ENCODE data around the gene ELFN1. TPM values are rescaled to one million over a fixed set of nuclear protein-coding genes. Genes with fewer than 3 reads are reported as not detected.
A peak's percentile ranks its signal among the peaks of the same experiment; 100 is the strongest.

ELFN1 gene
- total RNA-seq, 2 donors from 2014 or later = 0.33 to 1.3 TPM

DNA sequence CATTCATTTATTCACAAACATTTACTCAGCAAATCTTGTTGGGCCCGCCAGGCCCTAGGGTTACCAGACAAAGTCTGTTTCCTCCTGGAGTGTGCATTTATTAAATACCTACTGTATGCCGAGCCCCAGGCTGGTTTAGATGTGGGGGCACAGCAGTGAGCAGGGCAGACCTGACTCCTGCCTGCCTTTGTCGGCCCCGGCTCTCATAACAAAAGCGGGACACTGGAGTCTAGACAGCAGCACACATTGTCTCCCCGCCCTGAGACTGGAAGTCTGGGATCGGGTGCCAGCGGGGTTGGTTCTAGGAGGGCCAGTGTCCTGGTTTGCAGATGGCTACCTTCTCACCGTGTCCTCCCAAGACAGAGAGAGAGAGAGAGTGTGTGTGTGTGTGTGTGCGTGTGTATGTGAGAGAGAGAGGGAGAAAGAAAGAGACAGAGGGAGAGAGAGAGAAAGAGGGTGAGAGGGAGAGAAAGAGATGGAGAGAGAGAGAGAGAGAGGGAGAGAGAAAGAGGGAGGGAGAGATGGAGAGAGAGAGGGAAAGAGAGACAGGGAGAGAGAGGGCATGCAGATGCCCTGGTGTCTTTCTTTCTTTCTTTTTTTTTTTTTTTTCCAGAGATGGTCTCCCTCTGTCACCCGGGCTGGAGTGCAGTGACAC is 25.9 kb downstream of the ELFN1 start:
- Histone ChIP-seq H3K27ac (no peak overlapping the region), H3K4me1 (peaks cover 15% of the 10 kb centered on the region), H3K27me3 (no peaks in the 10 kb centered on the region), H3K36me3 (replicated peaks in 1 of 2; ENCODE audit: insufficient read depth in 1 of 2, low read depth in 2 of 2) (no peaks in the 10 kb centered on the region), H3K4me3 (no peak overlapping the region), H3K9me3 (no peaks in the 10 kb centered on the region)
- DNase-seq = peak in 2 of 4 donors; percentile 16 to 36
- TF ChIP-seq POLR2A (IDR thresholded peaks at IDR 0.05) = no peak
- no peak for TF ChIP-seq CTCF (IDR thresholded peaks at IDR 0.05)
- intact Hi-C loops (cut with DNase I) = no loop called here
- 44 to 47% methylated on average over 7 to 11 of the region's 11 CpGs for WGBS, 2 donors
- ATAC-seq = no peak

- Histone ChIP-seq H3K9me3 (peaks cover 0 to under 1% (median 0%) of the 10 kb centered on the region in 3 donors), H3K4me3 (no peak overlapping the region), H3K27me3 (no peaks in the 10 kb centered on the region), H3K36me3 (replicated peaks in 1 of 2; ENCODE audit: insufficient read depth in 1 of 2, low read depth in 2 of 2) (no peaks in the 10 kb centered on the region), H3K4me1 (peaks cover 7% of the 10 kb centered on the region), H3K27ac (no peak overlapping the region)
- 71 to 76% methylated on average over 24 to 28 of the region's 28 CpGs for WGBS, 2 donors
- ATAC-seq = no peak
- TF ChIP-seq CTCF (IDR thresholded peaks at IDR 0.05) (no peak), POLR2A (IDR thresholded peaks at IDR 0.05) (no peak)
- intact Hi-C loops (cut with DNase I) = no loop called here
- peak in 1 of 4 donors; percentile 2 for DNase-seq
Measured at GRCh38 chr7:1696671-1697498, 26.8 kb downstream of the ELFN1 start.

GRCh38 chr7:1697499-1698125 is 27.5 kb downstream of the ELFN1 start:
- Histone ChIP-seq H3K9me3 (peaks cover 0 to 6% (median 0%) of the 10 kb centered on the region in 3 donors), H3K36me3 (replicated peaks in 1 of 2; ENCODE audit: insufficient read depth in 1 of 2, low read depth in 2 of 2) (no peaks in the 10 kb centered on the region), H3K4me1 (no peaks in the 10 kb centered on the region), H3K4me3 (no peak overlapping the region), H3K27me3 (no peaks in the 10 kb centered on the region), H3K27ac (no peak overlapping the region)
- DNase-seq (peak in 1 of 4 donors; percentile 3), ATAC-seq (no peak)
- WGBS, 2 donors = 74 to 76% methylated on average over 16 to 18 of the region's 18 CpGs
- TF ChIP-seq POLR2A (IDR thresholded peaks at IDR 0.05) (no peak), CTCF (IDR thresholded peaks at IDR 0.05) (no peak)
- intact Hi-C loops (cut with DNase I) = no loop called here

DNA sequence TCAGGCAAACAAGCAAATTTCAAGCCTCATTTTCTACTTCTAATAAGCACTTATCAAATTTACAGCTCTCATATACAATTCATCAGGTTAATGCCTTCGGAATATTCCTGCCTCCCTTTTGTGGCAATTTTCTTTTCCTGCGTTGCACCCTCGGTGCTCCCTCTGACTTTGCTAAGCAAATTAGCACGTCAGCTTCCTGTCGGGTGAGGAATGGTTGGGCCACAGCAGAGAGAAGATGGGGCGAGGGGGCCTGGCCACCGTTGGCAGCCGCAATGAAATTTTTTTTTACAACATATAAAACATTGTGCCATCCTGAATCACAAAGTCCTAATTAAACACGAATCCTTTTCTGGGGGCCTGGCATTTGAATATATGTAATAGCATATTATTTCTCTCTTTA is 28.1 kb downstream of the ELFN1 start:
- no peak for TF ChIP-seq POLR2A (IDR thresholded peaks at IDR 0.05)
- H3K9me3 ChIP-seq = peaks cover 0 to 6% (median 0%) of the 10 kb centered on the region in 3 donors
- H3K4me3 ChIP-seq = no peak overlapping the region
- H3K27ac ChIP-seq = no peak overlapping the region
- no peak for ATAC-seq
- no peak for DNase-seq
- 63 to 69% methylated on average over 9 of the region's 9 CpGs for WGBS, 2 donors
- no peaks in the 10 kb centered on the region for H3K36me3 ChIP-seq (replicated peaks in 1 of 2; ENCODE audit: insufficient read depth in 1 of 2, low read depth in 2 of 2)
- intact Hi-C loops (cut with DNase I) = no loop called here
- H3K27me3 ChIP-seq = no peaks in the 10 kb centered on the region
- no peaks in the 10 kb centered on the region for H3K4me1 ChIP-seq

DNA sequence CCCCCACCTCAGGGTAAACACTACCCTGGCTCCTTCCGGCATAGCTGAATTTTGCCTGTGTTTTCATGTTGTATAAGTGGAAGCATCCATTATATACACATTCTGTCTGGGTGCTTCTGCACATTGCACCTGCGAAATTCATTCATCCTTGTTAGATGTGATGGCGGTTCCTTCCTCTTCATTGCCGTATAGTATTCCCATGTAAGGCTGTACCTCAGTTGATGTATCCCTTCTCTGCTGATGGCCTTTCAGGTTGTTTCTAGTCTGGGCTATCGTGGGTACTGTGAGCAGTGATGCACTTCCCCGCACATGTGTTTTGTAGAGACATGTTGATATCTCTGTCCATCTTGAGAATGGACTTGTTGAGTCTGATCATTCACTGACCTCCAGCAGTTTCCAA is 28.9 kb downstream of the ELFN1 start:
- Histone ChIP-seq H3K4me3 (no peak overlapping the region), H3K27ac (no peak overlapping the region), H3K36me3 (replicated peaks in 1 of 2; ENCODE audit: insufficient read depth in 1 of 2, low read depth in 2 of 2) (no peaks in the 10 kb centered on the region), H3K9me3 (peaks cover 0 to 6% (median 0%) of the 10 kb centered on the region in 3 donors), H3K4me1 (no peaks in the 10 kb centered on the region), H3K27me3 (no peaks in the 10 kb centered on the region)
- no peak for TF ChIP-seq POLR2A (IDR thresholded peaks at IDR 0.05)
- no peak for TF ChIP-seq CTCF (IDR thresholded peaks at IDR 0.05)
- DNase-seq = no peak
- 92 to 93% methylated on average over 6 of the region's 6 CpGs for WGBS, 2 donors
- intact Hi-C loops (cut with DNase I) = no loop called here
- no peak for ATAC-seq

All from body of pancreas (tissue), 4 donors.